Measurements from ENCODE around the gene IL21R.

The IL21R gene

DNA sequence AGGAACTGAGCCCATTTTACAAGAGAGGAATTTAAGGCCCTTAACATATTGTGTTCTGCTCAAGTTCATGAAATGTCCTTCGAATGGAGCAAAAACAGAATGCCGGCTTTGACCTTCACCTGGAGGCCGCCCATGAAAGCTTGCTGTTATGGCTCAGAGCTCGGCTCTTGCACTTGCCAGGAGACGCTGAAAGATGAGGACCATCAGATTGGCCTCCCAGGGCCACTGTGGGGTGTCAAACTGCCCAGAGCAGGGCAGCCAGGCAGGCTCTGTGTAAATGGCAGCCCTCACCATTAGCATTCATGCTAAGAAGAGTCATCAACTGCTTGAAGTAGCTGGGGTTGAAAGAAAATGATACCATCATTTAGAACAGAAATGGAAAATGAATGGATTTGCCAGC is 39.3 kb downstream of the IL21R start:
- no peak overlapping the region for H3K27ac ChIP-seq
- TF ChIP-seq ZFX (IDR thresholded peaks at IDR 0.05; ENCODE audit: borderline replicate concordance), result no peak
- TF ChIP-seq, protein P1, sequence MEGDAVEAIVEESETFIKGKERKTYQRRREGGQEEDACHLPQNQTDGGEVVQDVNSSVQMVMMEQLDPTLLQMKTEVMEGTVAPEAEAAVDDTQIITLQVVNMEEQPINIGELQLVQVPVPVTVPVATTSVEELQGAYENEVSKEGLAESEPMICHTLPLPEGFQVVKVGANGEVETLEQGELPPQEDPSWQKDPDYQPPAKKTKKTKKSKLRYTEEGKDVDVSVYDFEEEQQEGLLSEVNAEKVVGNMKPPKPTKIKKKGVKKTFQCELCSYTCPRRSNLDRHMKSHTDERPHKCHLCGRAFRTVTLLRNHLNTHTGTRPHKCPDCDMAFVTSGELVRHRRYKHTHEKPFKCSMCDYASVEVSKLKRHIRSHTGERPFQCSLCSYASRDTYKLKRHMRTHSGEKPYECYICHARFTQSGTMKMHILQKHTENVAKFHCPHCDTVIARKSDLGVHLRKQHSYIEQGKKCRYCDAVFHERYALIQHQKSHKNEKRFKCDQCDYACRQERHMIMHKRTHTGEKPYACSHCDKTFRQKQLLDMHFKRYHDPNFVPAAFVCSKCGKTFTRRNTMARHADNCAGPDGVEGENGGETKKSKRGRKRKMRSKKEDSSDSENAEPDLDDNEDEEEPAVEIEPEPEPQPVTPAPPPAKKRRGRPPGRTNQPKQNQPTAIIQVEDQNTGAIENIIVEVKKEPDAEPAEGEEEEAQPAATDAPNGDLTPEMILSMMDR (IDR thresholded peaks at IDR 0.05), result no peak

GRCh38 chr16:27441998-27442397 is 40.0 kb downstream of the IL21R start:
- no peak overlapping the region for H3K27ac ChIP-seq
- TF ChIP-seq, protein P1 (IDR thresholded peaks at IDR 0.05), result no peak
- TF ChIP-seq ZFX (IDR thresholded peaks at IDR 0.05; ENCODE audit: borderline replicate concordance), result no peak

DNA sequence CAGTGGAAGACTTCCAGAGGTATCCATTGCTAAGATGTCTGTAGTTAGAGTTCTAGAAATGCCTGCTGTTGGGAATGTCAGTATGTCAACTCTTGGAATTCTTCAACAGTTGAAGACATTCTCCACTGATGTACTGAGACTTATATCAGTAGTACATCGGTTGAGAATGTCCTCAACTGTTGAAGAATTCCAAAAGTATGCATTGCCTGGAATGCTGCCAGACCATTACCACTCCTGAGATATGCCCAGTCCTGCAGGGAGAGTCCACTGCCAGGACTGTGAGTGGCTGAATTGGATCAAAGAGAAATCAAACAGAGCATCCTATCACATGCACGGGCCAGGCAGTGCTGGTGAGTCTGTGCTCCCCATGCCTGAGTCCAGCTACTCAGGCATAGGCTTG is 42.0 kb downstream of the IL21R start:
- no peak for TF ChIP-seq ZFX (IDR thresholded peaks at IDR 0.05; ENCODE audit: borderline replicate concordance)
- TF ChIP-seq, protein P1 (IDR thresholded peaks at IDR 0.05), result no peak
- no peak overlapping the region for H3K27ac ChIP-seq

GRCh38 chr16:27444470-27444869 is 42.5 kb downstream of the IL21R start:
- no peak overlapping the region for H3K27ac ChIP-seq
- no peak for TF ChIP-seq ZFX (IDR thresholded peaks at IDR 0.05; ENCODE audit: borderline replicate concordance)
- TF ChIP-seq, protein P1 (IDR thresholded peaks at IDR 0.05), result no peak

DNA sequence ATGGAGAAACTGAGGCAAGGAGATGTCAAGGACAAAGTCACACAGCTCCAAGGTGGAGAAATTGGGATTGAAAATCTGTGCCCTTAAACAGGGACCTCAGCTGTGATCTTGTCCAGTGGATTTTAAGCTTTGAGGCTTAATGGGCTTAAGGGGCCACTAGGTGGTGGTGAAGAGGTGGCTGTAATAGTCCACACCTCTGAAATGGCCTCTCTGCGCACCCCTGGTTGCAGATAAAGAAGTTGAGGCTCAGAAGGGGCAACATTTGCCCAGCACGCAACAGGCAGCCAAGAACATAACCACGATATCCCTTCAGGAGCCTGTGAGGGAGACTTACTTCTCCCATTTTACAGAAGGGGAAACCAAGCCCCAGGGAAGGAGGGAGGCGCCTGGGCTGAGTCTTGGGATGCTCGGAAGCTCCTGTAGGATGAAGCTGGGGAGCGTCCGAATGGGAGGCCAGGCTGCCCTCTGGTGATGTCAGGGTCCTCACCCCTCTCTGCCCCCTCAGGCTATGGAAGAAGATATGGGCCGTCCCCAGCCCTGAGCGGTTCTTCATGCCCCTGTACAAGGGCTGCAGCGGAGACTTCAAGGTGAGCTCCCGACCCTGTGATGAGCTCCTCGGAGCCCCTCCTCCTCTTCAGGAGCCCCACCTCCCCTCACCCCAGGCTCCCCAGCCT is 43.7 kb downstream of the IL21R start:
- H3K27ac ChIP-seq, result no peak overlapping the region
- TF ChIP-seq, protein P1 (IDR thresholded peaks at IDR 0.05), result no peak
- TF ChIP-seq ZFX (IDR thresholded peaks at IDR 0.05; ENCODE audit: borderline replicate concordance), result no peak

GRCh38 chr16:27446721-27447120 is 44.7 kb downstream of the IL21R start:
- TF ChIP-seq, protein P1 (IDR thresholded peaks at IDR 0.05), result no peak
- no peak for TF ChIP-seq ZFX (IDR thresholded peaks at IDR 0.05; ENCODE audit: borderline replicate concordance)
- no peak overlapping the region for H3K27ac ChIP-seq

DNA sequence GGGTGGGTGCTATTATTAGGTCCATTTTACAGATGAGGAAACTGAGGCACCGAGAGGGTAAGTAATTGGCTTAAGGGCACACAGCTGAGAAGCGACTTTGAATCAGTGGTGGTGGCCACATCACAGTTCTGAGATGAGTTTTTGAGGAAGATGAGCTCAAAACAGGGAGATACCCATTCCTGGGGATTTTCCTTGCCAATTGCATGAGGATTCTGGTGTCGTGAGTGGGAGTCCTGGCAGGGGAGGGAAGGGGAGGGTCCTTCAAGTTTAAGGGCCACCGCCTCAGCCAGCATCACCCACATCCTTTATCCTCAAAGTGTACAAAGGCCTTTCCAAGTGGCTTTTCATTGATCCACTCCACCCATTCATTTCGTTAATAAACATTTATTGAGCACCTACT is 45.3 kb downstream of the IL21R start:
- TF ChIP-seq ZFX (IDR thresholded peaks at IDR 0.05; ENCODE audit: borderline replicate concordance), result no peak
- TF ChIP-seq, protein P1 (IDR thresholded peaks at IDR 0.05), result no peak

More for the DNA sequence above, 45.3 kb downstream of the IL21R start:
- no peak overlapping the region for H3K27ac ChIP-seq
